PFSK-1 (cell line): ENCODE measurements around the gene SLC22A16.

Source experiments
- POLR2AphosphoS5 ChIP-seq: IDR thresholded peaks from 2 replicates; pipeline ENCODE4 v1.6.1; 2012; ENCODE audit warnings: low read depth, mild to moderate bottlenecking, control low read depth, low read length, moderate library complexity
- REST ChIP-seq, 2 experiments: IDR thresholded peaks; 2 replicates each; pipeline versions ENCODE4 v1.6.1 to v1.8.0; 2011 to 2012; ENCODE audit warnings: low read depth in 2 of 2, low read length in 2 of 2, control low read depth in 1 of 2, inconsistent platforms in 1 of 2, mild to moderate bottlenecking in 1 of 2, moderate library complexity in 1 of 2; ENCODE audit not compliant: insufficient read depth in 1 of 2
- SIN3A ChIP-seq: IDR thresholded peaks from 2 replicates; pipeline ENCODE4 v1.6.1; 2012; ENCODE audit warnings: mild to moderate bottlenecking, low read length, moderate library complexity, borderline replicate concordance; ENCODE audit not compliant: insufficient read depth

GRCh38 chr6:110428153-110428552 is 48.3 kb downstream of the SLC22A16 start:
- TF ChIP-seq POLR2AphosphoS5 (no peak), SIN3A (no peak), REST (IDR thresholded peaks at IDR 0.05; ENCODE audit: insufficient read depth in 1 of 2, low read depth in 2 of 2, low read length in 2 of 2) (no peak)
